GM18858 (cell line): Measurements from ENCODE around the gene PLBD1.
A peak's percentile ranks its signal among the peaks of the same experiment; 100 is the strongest.

Experiments used
- ATAC-seq: cut with Tn5 transposase; IDR thresholded peaks from one replicate; pipeline ENCODE4 v1.9.1; 2021; ENCODE audit not compliant: unreplicated experiment

Gene PLBD1

GRCh38 chr12:14567351-14568162 is at the start of gene PLBD1:
Gene PLBD1 (minus strand): TSS chr12:14567883. CDS start chr12:14567696, 187 bp downstream.
- peak; percentile 63 for ATAC-seq

DNA sequence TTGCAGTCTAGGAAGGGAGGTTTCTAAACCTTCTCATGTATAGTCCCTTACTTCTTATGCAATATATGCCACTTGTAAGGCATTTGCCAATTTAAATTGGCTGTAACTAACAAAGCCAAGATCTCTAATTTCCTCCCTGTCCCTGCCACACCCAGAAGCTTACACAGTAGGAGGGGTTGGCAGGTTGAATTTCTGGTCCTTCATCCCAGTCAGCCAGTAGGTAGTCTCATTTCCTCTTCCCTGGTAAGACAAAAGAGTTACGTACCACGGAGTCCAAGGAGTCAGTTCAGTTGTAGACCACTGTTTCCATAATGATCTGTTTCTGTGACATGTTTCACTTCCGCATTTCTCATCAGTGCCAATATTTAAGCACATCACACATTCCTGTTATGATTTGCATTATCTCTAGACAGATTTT is 47.0 kb upstream of the PLBD1 start:
- ATAC-seq, result peak; percentile 53

DNA sequence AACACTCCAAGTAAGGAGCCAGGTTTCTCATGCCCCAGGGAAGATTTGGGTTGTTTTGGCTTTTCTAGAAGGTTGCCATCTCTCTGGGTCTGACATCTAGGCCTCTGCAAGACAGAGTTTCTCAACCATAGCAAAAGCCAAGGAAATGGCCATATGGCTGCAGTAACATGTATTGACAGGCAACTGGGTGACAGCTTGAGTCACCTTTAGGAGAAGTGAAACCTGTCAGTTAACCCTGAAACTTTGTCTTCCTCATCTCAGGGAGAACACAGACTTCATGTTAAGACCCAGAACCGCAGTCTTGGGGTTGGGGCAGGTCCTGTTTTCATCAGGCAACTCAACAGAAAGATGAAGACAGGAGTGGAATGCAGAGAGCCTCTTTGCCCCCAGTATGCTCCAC is 46.0 kb upstream of the PLBD1 start:
- peak; percentile 96 for ATAC-seq

- ATAC-seq, result no peak
These were observed 45.3 kb upstream of the PLBD1 start for GRCh38 chr12:14612898-14613445.

DNA sequence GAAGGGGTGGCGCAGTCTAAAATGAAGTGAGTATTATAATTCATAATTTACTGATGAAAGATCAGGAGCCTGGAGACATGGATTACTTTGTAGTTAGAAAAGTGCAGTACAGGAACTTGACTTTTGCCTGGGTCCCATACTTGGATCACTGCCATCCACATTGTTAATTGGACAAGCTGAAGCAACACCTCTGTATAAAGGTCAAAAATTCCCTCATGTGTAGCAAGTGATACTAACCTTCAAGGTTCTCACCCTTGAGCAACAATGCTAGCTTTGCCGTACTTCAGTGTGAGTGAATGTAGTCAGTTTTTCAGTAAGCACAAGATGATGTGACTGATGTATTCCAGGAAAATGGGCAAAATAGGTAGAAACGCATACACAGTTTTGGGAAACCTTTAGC is 44.6 kb upstream of the PLBD1 start:
- ATAC-seq, result no peak

DNA sequence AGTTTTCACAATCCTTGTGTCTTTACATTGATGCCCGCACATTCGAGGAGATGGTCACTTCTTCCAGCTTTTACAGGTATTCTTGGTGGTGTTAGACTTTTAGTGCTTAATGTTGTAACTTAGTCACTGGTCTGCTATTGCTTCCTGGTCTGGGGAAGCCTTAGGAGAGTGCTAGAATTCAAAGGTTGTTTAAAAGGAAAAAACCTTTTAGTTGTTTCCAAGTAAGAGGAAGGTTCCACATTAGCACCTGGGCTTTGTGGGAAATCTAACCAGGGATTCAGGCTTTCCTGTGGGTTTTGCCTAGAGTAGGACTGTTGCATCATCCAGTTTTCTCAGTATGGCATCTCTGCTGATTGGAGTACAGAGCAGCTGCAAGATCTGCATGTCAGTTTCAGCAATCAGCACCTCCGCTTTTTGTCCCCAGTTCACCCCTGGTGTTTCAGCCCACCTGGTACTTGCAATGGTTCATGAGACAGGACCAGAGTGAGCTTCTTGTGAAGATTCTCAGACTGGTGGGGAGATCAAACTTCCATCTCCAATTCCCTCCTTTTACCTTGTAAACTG is 44.0 kb upstream of the PLBD1 start:
- no peak for ATAC-seq

DNA sequence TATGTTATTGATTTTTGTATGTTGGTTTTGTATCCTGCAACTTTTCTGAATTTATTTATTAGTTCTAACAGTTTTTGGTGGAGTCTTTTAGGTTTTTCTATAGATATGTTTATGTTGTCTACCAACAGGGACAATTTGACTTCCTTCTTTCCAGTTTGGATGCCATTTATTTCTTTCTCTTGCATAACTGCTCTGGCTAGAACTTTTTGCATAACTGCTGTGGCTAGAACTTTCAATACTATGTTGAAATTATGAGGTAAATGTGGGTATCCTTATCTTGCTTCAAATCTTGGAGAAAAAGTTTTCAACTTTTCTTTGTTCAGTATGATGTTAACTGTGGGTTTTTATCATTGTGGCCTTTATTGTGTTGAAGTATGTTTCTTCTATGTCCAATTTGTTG is 39.9 kb upstream of the PLBD1 start:
- no peak for ATAC-seq

DNA sequence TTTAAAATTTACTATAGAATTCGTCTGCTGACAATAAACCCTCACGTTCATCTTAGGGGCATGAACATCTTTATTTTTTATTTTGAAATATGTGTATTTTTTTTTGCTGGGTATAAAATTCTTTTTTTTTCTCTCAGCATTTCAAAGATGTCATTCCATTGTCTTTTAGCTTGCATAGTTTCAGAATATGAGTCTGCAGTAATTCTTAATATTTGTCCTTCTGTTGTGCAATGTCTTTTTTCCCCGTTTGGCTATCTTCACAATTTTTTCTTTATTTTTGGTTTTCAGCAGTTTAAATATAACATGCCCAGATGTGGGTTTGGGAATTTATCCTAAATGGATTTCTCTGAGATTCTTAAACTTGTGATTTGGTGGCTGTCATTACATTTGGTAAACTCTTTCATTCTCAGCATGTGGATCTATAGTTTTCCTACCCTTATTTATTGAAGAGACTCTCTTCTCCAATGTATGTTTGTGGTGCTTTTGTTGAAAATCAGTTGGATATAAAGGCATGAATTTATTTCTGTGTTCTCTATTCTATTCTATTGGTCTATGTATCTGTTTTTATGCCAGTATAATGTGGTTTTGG is 37.8 kb upstream of the PLBD1 start:
- no peak for ATAC-seq

GRCh38 chr12:14601692-14602478 is 34.2 kb upstream of the PLBD1 start:
- no peak for ATAC-seq

- ATAC-seq, result no peak
These were observed 29.8 kb upstream of the PLBD1 start for GRCh38 chr12:14597480-14597879.

GRCh38 chr12:14591719-14592118 is 24.0 kb upstream of the PLBD1 start:
- ATAC-seq, result no peak

DNA sequence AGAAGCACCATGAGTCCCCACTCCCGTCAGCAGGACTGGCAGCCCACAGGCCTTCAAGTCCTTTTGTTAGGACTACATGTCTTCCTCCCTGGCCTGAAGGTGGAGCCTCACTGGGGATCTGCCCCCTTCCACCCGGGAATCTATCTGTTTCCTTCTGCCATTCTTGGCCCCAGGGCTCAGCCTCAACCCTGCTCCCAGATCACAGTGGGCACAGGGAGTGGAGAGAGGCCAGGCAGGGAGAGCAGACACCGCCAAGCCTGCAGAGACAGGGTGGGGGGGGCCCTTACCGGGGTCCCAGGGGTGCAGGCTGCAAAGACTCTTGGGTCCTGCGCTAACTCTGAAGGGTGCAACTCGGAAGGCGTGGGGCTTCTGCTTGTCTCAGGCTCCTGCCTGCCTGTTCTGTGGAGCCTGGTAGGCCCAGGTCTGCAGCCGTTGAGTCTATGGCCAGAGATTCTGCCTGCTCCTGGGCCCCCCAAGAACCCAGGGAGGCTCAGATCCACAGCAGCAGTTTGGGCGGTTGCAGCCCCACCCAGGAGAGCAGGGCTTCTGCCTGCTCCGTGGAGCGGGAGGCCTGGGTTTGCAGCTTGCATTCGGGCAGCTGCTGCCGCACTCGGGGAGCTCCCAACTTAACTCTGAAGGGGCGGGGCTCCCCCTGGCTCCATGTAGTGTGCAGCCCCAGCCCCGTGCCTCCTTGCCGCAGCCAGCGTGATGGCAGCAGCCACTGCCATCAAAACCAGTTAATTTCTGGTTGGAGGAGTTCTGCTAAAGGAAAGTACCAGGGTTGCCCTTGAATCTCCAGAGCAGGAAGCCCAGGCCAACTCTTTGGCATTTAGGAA is 21.7 kb upstream of the PLBD1 start:
- ATAC-seq, result no peak

DNA sequence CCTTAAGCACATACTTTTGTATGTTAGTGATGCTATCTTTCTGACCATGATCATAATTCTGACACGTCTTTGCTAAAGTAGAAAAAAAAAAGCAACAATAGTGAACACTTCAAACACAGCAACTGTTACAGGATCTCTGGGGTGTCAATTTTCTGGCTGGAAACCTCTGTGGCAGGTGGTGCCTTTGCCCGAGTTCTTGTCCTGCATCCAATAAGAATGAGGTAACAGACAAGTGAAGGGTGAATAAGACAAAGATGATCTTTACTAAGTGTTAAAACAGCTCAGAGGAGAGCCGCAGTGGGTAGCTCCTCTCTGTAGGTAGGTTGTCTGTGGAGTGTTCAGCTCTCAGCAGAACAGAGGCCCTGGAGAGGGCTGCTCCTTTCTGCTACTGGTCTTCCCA is 20.9 kb upstream of the PLBD1 start:
- no peak for ATAC-seq

GRCh38 chr12:14578646-14579045 is 11.0 kb upstream of the PLBD1 start:
- ATAC-seq, result no peak

DNA sequence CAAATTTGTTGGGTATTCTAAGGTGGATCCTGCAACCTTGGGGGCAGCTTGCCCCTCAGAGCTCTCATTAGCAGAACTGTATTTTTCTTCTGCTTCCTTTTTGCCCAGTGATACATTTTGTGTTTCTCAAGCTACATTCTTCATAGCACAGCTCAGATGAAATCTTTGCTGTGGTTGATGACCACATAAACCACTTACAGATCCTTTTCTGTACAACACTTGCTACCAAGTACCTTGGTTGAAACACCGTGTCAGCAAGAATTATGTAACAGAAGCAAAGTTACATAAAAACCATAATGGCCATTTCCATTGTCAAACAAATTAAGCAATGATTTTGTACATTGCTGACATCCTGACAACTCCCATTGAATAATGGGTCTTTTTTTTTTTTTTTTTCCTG is 9.7 kb upstream of the PLBD1 start:
- peak; percentile 84 for ATAC-seq

GRCh38 chr12:14576896-14577295 is 9.2 kb upstream of the PLBD1 start:
- peak; percentile 27 for ATAC-seq

GRCh38 chr12:14575585-14575984 is 7.9 kb upstream of the PLBD1 start:
- ATAC-seq, result no peak

- no peak for ATAC-seq
These were observed 5.4 kb upstream of the PLBD1 start for GRCh38 chr12:14573118-14573517.

GRCh38 chr12:14572401-14572800 is 4.7 kb upstream of the PLBD1 start:
- ATAC-seq, result no peak

GRCh38 chr12:14571779-14572178 is 4.1 kb upstream of the PLBD1 start:
- no peak for ATAC-seq
